Thyroid gland (tissue), 4 donors: ENCODE results near the gene MYLK. TPM values are rescaled to one million over a fixed set of nuclear protein-coding genes. Genes with fewer than 3 reads are reported as not detected.

ENCODE experiments used
- DNase-seq, 2 donors: peaks; one replicate each; pipeline ENCODE4 v3.0.0-alpha.2; 2019
- H3K27ac ChIP-seq, 3 donors: fragments of 200-600 bp; sonication (generic); 1 replicate in 2 of 3; 2 replicates in 1 of 3; pipeline ENCODE4 v1.5.1; 2016 to 2019; ENCODE audit warnings: mild to moderate bottlenecking in 1 of 3, moderate library complexity in 1 of 3
- H3K27me3 ChIP-seq: fragments of 200-600 bp; sonication (generic); one replicate; pipeline ENCODE4 v1.5.1; 2019
- H3K36me3 ChIP-seq, 2 donors: fragments of 200-600 bp; sonication (generic); one replicate each; pipeline ENCODE4 v1.5.1; 2016 to 2019
- H3K4me1 ChIP-seq, 2 donors: fragments of 200-600 bp; sonication (generic); one replicate each; pipeline ENCODE4 v1.5.1; 2017 to 2019
- H3K4me3 ChIP-seq, 3 donors: fragments of 200-600 bp; sonication (generic); replicated peaks in 1 of 3; 1 replicate in 2 of 3; 2 replicates in 1 of 3; pipeline ENCODE4 v1.5.1; 2016; ENCODE audit warnings: mild to moderate bottlenecking in 1 of 3
- H3K9me3 ChIP-seq: fragments of 200-600 bp; sonication (generic); one replicate; pipeline ENCODE4 v1.5.1; 2017
- CTCF ChIP-seq, 6 experiments: fragments of 200-600 bp in 3 of 6; fragments of 450-650 bp in 3 of 6; sonication (generic) in 3 of 6; IDR thresholded peaks; one replicate each; pipeline ENCODE4 v1.5.1; 2016 to 2019; ENCODE audit warnings: antibody characterized with exemption in 6 of 6, mild to moderate bottlenecking in 2 of 6, inconsistent platforms in 1 of 6, moderate library complexity in 1 of 6
- POLR2A ChIP-seq, 2 donors: fragments of 450-650 bp; IDR thresholded peaks; one replicate each; pipeline ENCODE4 v1.6.1; 2017; ENCODE audit warnings: antibody characterized with exemption in 2 of 2, mild to moderate bottlenecking in 2 of 2, moderate library complexity in 1 of 2
- WGBS, 2 donors: methylation state at CpG; one replicate each; pipeline ENCODE4 v1.1.5; 2017; 5-methylcytosine and 5-hydroxymethylcytosine counted together
- intact Hi-C: fragments of 100-400 bp; cut with DNase I; formaldehyde crosslinking; loops from one replicate; pipeline ENCODE4 v1.15.1; 2023
- total RNA-seq, 4 donors: library from RNA; depleted of rRNA; stranded (reverse); fragments of >200 nt; gene quantifications; one replicate each; pipeline ENCODE4 v1.2.3, GENCODE V29; 2016

MYLK gene
- total RNA-seq, 4 donors from 2014 or later = 28.9 to 51.2 (median 37.4) TPM

- Histone ChIP-seq H3K4me3 (no peak overlapping the region), H3K4me1 (no peaks in the 10 kb centered on the region), H3K36me3 (no peaks in the 10 kb centered on the region), H3K9me3 (no peaks in the 10 kb centered on the region), H3K27me3 (no peaks in the 10 kb centered on the region), H3K27ac (no peak overlapping the region)
- TF ChIP-seq CTCF (IDR thresholded peaks at IDR 0.05) (no peak), POLR2A (IDR thresholded peaks at IDR 0.05) (no peak)
- DNase-seq = no peak
- WGBS, 2 donors = 89 to 91% methylated on average over 4 of the region's 4 CpGs
- intact Hi-C loops = no loop called here
Observed at GRCh38 chr3:123765475-123766128, 118.5 kb downstream of the MYLK start.

GRCh38 chr3:123764647-123765046, 119.5 kb downstream of the MYLK start:
- Histone ChIP-seq H3K27ac (no peak overlapping the region), H3K4me3 (no peak overlapping the region), H3K27me3 (no peaks in the 10 kb centered on the region), H3K36me3 (no peaks in the 10 kb centered on the region), H3K9me3 (no peaks in the 10 kb centered on the region), H3K4me1 (no peaks in the 10 kb centered on the region)
- 89 to 90% methylated on average over 8 of the region's 8 CpGs for WGBS, 2 donors
- TF ChIP-seq CTCF (IDR thresholded peaks at IDR 0.05) (no peak), POLR2A (IDR thresholded peaks at IDR 0.05) (no peak)
- intact Hi-C loops = no loop called here
- no peak for DNase-seq

- 84 to 90% methylated on average over 2 of the region's 2 CpGs for WGBS, 2 donors
- no peaks in the 10 kb centered on the region for H3K4me1 ChIP-seq
- intact Hi-C loops = no loop called here
Observed at GRCh38 chr3:123762805-123763204, 121.3 kb downstream of the MYLK start.

GRCh38 chr3:123760817-123761216, 123.3 kb downstream of the MYLK start:
- Histone ChIP-seq H3K27ac (no peak overlapping the region), H3K4me1 (no peaks in the 10 kb centered on the region), H3K27me3 (no peaks in the 10 kb centered on the region), H3K4me3 (no peak overlapping the region), H3K9me3 (no peaks in the 10 kb centered on the region), H3K36me3 (no peaks in the 10 kb centered on the region)
- intact Hi-C loops = no loop called here
- no peak for DNase-seq
- TF ChIP-seq CTCF (IDR thresholded peaks at IDR 0.05) (no peak), POLR2A (IDR thresholded peaks at IDR 0.05) (no peak)
- WGBS, 2 donors = 90 to 93% methylated on average over 1 of the region's 1 CpG

More at GRCh38 chr3:123762805-123763204, 121.3 kb downstream of the MYLK start:
- no peak overlapping the region for H3K27ac ChIP-seq
- H3K36me3 ChIP-seq = no peaks in the 10 kb centered on the region
- DNase-seq = no peak
- H3K4me3 ChIP-seq = no peak overlapping the region
- no peaks in the 10 kb centered on the region for H3K9me3 ChIP-seq
- no peaks in the 10 kb centered on the region for H3K27me3 ChIP-seq
- no peak for TF ChIP-seq CTCF (IDR thresholded peaks at IDR 0.05)
- TF ChIP-seq POLR2A (IDR thresholded peaks at IDR 0.05) = no peak

- Histone ChIP-seq H3K36me3 (no peaks in the 10 kb centered on the region), H3K9me3 (no peaks in the 10 kb centered on the region), H3K27ac (no peak overlapping the region), H3K4me1 (no peaks in the 10 kb centered on the region), H3K4me3 (no peak overlapping the region), H3K27me3 (no peaks in the 10 kb centered on the region)
- 96 to 99% methylated on average over 4 of the region's 4 CpGs for WGBS, 2 donors
- DNase-seq = no peak
- no peak for TF ChIP-seq CTCF (IDR thresholded peaks at IDR 0.05)
- no peak for TF ChIP-seq POLR2A (IDR thresholded peaks at IDR 0.05)
- intact Hi-C loops = no loop called here
Observed at GRCh38 chr3:123759871-123760270, 124.3 kb downstream of the MYLK start.
